Breast epithelium (tissue), 3 donors: ENCODE data around the gene NBPF11.
"Not testable (repeated sequence)": the region's sequence is repeated elsewhere in the genome, so short reads cannot be mapped to it uniquely, and the experiment has no call there.

Source experiments
- POLR2A ChIP-seq: fragments of 450-650 bp; IDR thresholded peaks from one replicate; pipeline ENCODE4 v1.6.1; 2016; ENCODE audit warnings: antibody characterized with exemption, mild to moderate bottlenecking, moderate library complexity
- POLR2AphosphoS5 ChIP-seq, 3 donors: sonication (generic); formaldehyde crosslinking; IDR thresholded peaks; one replicate each; pipeline ENCODE4 v1.6.1; 2017; ENCODE audit warnings: antibody characterized with exemption in 3 of 3
- TF ChIP-seq, protein P1 (sequence below), 3 donors: fragments of 450-650 bp; IDR thresholded peaks; one replicate each; pipeline ENCODE4 v1.5.1; 2016 to 2017; ENCODE audit warnings: antibody characterized with exemption in 3 of 3, mild to moderate bottlenecking in 3 of 3, moderate library complexity in 3 of 3

DNA sequence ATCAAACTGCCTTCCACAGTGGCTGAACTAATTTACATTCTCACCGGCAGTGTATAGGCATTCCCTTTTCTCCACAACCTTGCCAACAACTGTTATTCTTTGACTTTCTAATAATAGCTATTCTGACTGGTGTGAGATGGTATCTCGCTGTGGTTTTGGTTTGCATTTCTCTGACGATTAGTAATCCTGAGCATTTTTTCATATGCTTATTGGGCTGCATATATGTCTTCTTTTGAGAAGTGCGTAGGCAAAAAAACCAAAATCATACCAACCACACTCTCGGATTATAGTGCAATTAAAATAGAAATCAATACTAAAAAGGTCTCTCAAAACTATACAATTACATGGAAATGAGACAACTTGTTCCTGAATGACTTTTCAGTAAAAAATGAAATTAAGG lies 78.7 kb downstream of the NBPF11 start:
- not testable (repeated sequence) for TF ChIP-seq POLR2AphosphoS5 (IDR thresholded peaks at IDR 0.05); POLR2A
- TF ChIP-seq, protein P1, sequence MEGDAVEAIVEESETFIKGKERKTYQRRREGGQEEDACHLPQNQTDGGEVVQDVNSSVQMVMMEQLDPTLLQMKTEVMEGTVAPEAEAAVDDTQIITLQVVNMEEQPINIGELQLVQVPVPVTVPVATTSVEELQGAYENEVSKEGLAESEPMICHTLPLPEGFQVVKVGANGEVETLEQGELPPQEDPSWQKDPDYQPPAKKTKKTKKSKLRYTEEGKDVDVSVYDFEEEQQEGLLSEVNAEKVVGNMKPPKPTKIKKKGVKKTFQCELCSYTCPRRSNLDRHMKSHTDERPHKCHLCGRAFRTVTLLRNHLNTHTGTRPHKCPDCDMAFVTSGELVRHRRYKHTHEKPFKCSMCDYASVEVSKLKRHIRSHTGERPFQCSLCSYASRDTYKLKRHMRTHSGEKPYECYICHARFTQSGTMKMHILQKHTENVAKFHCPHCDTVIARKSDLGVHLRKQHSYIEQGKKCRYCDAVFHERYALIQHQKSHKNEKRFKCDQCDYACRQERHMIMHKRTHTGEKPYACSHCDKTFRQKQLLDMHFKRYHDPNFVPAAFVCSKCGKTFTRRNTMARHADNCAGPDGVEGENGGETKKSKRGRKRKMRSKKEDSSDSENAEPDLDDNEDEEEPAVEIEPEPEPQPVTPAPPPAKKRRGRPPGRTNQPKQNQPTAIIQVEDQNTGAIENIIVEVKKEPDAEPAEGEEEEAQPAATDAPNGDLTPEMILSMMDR (IDR thresholded peaks at IDR 0.05), result not testable (repeated sequence)
